GM19035 (cell line): Measurements from ENCODE around the gene KATNB1.
A peak's percentile ranks its signal among the peaks of the same experiment; 100 is the strongest.

Source experiments
- ATAC-seq: cut with Tn5 transposase; IDR thresholded peaks from one replicate; pipeline ENCODE4 v1.9.1; 2021; ENCODE audit not compliant: unreplicated experiment

KATNB1 gene

DNA sequence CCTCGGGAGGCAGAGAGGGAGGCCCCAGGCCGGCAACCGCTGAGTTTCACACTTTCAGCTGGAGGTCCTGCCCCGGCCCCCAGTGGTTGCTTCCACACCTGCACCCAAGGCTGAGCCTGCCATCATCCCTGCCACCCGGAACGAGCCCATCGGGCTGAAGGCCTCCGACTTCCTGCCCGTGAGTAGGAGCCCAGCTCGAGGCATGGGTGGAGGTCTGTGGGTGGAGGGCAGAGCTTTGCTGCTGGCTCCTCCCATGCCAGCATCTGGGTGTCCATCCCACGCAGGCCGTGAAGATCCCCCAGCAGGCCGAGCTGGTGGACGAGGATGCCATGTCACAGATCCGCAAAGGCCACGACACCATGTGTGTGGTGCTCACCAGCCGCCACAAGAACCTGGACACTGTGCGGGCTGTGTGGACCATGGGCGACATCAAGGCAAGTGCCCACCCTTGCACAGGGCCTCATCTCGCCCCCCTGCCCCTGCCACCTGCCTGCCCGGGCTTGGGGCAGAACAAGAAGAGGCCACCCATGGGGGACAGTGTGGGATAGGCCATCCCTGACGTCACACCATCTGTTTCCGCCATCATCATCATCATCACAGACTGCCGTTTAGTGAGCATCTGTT is 19.6 kb downstream of the KATNB1 start:
- no peak for ATAC-seq

DNA sequence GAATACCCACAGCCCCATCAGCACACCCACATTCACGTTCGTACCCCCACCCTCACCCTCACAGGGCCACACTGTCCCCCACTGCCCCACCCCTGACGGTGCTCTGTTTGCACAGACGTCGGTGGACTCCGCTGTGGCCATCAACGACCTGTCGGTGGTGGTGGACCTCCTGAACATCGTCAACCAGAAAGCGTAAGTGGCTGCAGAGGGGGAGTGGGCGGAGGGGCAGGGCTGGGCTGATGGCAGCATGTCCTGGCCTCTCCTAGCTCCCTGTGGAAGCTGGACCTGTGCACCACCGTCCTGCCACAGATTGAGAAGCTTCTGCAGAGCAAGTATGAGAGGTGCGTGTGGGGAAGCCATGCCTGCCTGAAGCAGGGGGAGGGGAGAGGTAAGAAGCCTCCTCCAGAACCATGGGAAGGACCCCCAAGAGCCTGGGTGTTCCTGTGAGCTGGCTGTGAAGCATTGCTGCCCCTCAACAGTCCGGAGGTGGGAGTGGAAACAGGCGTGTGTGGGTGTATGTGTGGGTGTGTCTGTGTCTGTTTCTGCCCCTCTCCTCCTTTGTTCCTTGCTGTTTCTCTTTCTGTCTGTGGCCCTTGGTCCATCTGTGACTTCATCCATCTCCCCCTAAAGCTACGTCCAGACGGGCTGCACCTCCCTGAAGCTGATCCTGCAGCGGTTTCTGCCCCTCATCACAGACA is 20.3 kb downstream of the KATNB1 start:
- no peak for ATAC-seq

DNA sequence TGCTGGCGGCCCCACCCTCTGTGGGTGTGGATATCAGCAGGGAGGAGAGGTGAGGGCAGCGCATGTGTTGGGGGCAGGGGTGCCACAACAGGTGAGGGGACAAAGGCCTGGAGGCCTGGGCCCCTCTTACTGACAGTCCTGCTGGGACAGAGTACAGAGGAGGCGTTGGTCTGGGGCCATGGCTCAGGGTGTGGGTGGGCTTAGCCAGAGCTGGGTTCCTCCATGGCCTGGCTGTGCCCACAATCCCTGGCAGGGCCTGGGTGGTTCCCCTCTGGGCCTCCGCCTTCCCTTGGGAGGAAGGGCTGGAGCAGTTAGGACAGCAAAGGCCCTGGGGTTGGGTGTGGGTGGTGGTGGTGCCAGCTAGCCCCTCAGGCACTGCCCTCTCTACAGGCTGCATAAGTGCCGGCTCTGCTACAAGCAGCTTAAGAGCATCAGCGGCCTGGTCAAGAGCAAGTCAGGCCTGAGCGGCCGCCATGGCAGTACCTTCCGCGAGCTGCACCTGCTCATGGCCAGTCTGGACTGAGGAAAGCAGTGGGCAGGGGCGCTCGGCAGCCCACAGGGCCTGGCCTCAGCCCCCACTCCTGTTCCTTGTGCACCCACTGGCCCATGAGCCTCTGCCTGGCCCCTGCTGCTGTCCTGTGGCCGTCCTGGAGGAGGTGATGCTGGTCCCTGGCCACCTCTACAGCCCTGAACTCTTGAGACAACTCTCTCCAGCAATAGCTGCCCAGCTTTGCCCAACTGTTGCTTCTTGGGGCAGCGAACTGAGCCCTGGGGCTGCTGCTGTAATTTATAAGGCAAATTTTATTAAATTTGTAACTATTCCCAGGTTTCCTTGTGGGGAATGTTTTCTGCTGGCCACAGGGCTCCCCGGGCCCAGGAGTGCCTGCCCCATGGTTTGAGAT is 21.1 kb downstream of the KATNB1 start:
- ATAC-seq: no peak

DNA sequence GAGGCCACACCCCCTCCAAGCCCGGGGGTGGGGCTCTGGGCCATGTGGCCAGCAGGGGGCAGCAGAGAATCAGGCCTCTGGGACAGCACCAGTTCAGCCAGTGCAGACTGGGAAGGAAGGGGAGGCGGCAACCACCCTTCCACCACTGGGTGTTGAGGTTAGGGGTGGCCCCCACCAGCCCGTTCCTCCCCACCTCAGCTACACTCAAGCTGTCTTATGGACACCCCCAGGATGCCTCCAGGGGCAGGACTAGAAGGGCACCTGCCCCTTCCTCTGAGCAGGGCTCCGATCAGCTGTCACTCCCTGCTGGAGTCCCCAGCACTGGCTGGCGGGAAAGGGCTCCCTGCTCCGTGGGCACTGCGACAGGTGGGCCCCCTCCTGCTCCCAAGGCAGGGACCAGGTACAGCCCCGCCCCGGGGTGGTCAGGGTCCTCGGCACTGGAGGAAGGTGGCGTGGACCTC is 21.8 kb downstream of the KATNB1 start:
- peak; percentile 91 for ATAC-seq

DNA sequence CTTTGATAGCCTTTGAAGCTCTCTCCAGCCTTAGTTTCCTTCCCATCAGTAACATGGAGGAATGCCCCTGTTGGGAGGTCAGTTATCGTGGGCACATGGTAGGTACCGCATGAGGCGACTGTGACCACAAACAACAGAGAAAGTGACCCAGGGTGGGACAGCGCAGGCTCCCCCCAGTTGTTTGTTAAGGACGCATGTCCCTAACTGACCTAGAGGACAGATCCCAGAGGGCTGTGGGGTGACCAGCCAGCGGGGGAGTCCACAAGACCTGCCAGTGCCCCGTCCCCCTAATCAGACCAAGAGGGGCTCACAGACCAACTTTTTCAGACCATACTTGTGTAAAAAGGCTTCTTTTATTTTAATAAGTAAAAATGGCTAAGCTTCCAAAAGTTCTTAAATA is 22.3 kb downstream of the KATNB1 start:
- no peak for ATAC-seq

DNA sequence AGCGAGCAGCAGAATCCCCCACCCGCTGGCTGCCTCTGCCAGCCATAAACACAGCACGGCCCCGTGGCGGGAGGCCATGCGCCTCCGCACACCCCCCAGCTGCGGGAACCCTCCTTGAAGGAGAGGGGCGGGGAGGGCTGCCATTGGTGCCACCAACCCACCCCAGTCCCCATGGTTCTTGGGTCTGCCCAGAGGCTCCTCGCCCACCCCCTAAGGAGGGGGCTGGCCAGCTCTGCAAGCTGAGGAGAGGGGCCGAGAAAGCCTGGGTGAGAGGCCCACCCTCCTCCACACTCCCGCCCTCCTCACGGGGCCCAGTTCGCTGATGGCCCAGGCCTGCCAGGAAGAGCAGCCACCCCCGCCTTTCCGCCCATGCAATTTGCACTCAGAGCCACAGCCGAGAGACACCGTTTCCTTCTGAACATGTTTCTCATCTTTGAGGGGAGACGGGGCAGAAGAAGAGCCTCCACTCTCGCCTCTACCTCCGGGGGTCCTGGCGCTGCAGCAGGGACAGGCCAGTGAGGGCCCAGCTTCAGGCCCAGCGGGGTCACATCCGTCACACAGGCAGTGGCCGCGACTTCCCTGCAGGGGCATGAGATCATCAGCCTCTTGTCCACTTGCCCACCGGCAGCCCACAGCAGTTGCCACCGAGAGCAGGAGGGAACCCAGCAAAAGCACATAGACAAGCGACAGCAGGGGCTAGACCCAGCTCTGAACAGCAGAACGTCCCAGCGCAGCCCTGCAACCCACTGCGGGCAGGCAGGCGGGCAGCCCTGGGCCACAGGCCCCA is 23.0 kb downstream of the KATNB1 start:
- ATAC-seq: no peak

DNA sequence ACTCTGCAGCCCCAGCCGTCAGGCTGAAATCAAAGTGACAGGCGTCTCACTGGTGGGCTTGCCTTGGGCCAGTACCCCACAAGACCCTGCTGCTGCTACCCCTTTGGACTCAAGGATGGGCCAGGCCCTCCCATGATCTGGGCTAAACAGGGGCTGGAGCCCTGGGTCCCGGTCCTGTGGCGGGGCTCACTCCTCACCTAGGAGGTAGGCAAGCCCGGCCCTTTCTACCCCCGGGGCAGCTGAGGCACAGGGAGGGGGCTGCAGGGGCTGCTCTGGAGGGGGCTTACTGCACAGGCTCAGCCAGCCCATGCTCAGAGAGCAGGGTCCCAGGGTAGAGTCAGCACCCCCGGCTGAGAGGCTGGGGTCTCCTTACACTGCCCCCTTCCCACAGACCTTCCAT is 23.6 kb downstream of the KATNB1 start:
- no peak for ATAC-seq

DNA sequence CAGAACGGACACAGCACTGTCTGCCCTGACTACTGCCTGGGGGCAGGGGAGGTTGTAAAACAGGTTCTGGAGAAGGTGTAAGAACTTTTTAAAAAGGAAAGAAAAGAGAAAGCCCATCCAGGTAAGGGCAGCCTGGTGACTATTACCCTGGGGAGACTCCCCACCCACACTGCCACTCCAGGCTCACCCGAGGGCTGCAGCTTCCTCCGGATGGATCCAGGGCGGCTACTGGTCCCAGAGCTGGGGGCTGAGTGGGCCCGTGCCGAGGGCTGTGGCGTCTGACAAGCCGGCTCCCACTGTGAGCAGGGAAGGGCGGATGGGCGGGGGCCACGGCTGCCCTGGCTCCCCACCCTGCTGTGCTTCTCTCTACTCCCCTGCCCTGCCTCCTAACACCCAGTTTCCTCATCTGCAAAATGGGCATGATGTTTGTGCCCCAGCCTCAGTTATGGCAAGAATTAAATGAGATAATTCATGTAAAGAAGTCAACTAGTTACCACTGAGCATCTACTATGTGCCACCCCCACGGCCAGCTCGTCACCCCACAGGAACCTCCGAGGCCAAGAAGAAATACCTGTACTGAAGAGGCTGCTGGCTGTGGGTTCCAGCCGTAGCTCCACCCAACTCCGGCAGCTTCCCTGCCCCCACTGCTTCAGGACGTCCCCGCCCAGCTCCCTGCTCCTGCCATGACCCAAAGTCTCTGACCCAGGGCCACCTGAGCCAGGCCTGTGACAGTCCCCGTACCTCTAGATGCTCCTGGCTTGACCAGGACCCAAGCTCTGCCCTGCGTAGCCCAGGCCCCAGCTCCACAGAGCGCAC is 24.2 kb downstream of the KATNB1 start:
- no peak for ATAC-seq

DNA sequence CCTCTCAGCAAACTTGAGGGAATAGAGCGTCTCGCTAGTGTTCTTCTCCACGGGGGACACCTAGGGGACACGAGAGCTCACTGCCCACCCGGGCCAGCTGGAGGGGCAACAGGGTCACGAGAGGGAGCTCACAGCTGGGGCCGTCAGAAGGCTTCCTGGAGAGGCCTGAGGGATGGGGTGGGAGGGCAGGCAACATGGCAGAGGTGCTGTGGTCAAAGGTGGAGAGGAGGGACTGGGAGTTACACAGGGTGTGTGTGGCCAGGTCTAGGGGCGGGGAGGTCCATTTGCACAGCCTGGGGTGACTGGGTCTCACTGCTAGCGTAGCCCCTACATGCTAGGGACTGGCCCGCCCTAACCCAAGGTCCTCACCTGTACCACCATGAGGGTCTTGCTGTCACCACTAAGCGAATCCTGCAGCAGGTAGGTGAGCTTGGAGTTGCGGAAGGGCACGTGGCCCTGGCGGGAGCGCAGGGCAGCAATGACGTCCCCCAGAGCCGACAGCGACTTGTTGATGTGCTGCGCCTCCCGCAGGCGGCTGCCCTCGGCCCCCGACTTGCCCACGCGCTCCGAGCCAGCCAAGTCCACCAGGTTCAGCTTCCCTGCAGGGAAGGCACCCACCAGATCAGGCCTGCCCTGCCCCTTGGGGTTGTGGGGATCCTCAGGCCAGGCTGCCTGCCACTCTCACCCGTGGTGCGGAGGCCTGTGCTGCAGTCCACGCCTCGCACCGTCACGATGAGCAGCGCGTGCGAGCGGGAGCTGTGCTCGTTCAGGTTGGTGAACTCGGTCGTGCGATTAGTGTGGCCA is 25.0 kb downstream of the KATNB1 start:
- no peak for ATAC-seq

DNA sequence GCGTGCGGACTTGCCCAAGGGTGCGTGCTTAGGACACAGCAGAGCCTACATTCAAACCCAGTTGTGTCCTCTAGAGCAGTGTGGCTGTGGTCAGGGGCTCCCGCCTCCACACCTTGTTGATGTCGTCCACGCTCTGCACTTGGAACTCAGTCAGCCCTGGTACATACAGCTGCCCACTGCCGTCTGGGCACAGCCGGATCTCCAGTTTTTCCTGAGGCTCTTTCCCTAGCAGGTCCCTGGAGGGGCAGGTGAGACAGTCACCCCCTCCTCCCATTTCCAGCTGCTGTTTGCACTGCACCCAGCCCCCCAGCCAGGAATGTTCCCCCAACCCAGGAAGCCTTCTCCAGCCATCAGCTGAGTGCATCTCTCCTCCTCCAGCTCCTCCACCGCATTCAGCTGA is 25.7 kb downstream of the KATNB1 start:
- ATAC-seq: no peak

DNA sequence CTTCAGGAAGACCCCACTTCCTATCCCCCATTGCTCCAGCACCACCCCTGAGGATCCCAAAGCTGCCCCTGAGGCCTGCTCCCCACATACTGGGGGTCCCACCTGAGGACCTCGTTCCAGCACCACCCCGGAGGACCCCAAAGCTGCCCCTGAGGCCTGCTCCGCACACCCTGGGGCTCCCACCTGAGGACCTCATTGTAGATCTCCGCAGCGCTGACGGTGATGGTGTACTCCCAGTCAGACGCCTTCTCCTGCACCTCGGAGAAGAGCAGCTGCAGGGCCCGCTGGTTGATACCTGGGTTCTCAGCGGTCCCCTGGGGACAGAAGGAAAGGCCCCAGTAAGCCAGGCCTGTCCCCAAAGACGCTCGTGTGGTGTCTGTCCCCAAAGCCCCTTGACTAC is 26.4 kb downstream of the KATNB1 start:
- ATAC-seq: no peak

DNA sequence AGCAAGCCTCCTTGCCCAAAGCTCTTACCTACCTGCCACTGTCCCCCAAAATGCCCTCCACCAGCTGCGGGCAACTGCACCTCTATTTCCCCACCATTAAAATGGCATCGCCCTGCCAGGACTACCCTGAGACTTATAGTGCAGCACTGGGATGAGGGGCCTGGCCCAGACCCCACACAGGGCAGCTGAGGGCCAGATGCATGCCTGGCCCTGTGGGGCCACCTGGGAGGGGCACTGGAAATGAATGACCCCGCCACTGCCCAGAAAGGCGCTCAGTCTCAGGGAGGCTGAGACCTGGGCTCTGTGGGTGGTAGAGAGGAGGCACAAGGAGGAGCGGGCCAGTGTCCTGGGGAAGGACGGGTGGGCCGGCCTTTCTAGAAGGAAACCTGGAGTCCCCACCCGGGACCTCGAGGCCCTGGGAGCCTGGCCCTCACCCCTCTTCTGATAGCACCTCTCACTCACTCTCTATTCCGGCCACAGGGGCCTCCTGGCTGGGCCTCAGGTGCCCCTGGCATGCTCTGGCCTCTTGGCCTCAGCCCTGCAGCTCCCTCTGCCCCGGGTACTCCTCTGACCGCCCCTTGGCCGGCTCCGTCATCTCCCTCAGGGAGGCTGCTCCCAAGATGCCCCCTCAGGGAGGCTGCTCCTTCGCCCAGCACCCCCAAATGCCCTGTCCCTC is 26.9 kb downstream of the KATNB1 start:
- ATAC-seq: no peak

DNA sequence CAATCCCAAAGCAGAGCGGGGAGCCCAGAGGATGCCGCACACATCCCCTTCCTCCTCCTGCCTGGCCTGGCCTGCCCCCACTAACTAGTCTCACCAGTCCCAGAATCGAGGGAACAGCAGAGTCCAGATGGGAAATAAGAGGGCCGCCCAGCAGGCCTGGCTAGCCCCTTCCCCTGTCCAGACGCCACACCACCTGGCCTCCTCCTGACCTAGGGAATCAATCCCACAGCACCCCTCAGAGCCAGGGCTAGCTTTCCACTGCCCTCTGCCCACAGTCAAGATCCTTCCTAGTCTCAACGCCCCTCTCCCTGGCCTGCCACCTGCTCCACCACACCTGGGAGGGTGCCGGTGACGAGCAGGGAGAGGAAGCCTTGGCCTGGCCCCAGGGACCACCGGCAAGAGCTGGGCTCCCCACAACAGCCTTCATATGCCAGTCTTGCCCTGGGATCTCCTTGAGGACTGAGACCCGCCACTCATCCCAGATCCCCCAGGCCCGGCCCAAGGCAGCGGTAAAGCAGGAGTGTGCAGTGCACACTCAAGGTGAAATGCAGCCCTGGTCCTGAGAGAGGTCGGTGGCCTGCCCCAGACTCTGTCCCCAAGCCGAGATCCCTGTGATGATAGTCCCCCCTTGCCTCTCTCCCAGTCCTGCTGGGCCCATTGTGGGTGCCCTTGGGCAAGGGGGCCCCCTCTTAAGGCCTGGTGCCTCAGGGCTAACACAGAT is 27.9 kb downstream of the KATNB1 start:
- no peak for ATAC-seq

DNA sequence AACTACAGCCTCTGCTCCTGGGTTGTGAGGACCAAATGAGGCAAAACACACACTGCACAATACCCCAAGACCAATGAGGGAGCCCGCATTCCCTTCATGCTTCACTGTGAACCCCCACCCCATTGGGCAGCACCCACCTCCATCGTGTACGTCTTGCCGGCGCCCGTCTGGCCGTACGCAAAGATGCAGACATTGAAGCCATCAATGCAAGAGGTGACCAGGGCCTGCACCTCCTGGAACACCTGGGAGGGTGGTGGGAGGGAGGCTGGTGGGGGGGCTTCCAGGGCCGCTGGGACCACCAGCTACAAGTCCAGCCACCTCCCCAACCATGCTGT is 28.4 kb downstream of the KATNB1 start:
- no peak for ATAC-seq

DNA sequence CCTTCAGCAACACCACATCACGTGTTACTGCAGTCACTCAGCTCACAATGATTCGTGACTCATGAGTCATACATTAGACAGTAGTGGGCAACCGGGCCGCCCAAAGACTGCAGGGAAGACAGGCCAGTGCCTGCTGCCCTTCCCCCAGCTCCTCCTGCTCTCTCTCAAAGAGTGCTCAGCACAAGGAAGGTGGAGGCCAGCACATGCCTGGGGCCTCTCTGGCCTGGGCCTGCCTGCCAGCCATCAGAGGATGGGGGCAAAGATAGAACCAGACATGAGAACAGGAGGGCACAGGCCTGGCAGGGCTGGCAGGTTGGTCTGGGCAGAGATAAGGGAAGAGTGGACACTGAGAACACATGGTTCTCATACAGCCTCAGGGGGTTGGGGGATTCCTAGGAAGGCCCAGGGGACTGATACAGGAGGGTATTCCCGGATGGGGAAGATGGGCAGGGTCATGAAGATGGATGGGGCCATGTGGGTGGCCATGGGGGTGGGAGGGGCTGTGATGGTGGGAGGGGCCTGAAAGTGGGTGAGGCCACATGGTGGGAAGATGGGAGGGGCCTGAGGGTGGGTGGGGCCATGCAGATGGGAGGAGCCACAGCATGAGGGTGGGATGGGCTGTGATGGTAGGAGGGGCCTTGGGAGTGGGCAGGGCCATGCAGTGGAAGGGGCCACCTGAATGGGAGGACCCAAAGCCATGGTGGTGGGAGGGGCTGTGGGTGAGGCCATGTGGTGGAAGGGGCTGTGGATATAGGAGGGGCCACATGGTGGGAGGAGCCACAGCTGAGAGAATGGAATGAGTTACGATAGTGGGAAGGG is 29.0 kb downstream of the KATNB1 start:
- ATAC-seq: no peak

DNA sequence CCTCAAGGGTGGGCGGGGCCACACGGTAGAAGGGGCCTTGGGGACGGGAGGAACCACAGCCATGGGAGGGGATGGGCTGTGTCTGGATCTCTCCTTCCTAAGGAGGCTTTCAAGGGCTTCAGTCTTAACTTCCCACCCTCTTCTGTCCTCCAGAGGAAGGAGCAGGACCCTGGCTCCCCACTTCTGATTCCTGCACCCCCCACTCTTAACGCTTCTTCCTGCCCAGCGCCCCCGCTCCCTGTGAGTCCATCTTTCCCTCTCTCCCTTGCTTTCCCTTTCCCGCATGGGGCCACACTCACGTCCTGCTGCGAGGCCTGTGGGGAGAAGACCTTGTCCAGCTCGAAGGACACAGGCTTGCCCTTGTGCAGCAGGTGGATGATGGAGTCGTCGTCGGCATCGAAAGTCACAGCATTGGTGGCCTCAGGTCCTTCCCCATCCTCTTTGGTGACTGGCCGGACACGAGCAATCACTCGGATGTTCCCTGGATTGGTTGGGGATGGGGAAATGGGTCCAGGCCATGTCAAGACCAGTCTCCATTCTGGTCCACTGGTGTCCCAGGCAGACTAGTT is 29.7 kb downstream of the KATNB1 start:
- ATAC-seq: no peak

DNA sequence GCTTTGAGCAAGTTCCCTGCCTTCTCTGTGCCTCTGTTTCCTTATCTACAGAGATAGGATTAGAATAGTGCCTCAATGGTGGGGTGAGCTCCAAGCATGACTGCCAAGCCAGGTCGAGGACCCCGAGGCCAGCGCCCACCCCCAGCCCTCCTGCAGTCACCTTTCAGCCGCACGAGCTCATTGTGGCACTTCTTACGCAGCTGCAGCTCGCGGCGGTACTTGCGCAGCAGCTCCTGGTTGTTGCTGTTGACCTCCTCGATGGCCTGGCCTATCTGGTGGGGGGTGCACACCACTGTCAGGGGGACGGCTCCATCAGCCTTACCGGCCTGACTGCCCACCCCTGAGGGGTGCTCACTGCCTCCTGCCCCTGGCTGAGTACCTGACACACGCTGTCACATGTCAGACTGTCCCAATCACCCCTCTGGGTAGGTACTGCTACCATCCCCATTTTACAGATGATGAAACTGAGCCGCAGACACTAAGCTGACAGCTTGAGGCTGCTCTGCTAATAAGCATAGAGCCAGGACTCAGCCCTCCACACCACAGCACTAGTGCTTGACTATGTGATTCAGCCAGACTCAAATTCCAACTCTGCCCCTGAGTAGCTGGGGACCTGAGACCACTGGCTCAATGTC is 31.3 kb downstream of the KATNB1 start:
- ATAC-seq: no peak
